T-cell (primary cell): ENCODE measurements around the gene HACD4. TPM values are rescaled to one million over a fixed set of nuclear protein-coding genes. Genes with fewer than 3 reads are reported as not detected.
"Not testable (repeated sequence)": the region's sequence is repeated elsewhere in the genome, so short reads cannot be mapped to it uniquely, and the experiment has no call there.

Source experiments
- ATAC-seq, 4 experiments: fragments of 200-7000 bp in 3 of 4; fragments of 150-1000 bp in 1 of 4; cut with Tn5 transposase; replicated peaks in 1 of 4; 1 replicate in 3 of 4; 2 replicates in 1 of 4; pipeline ENCODE4 v1.10.0; 2021; ENCODE audit warnings: moderate library complexity in 3 of 4, mild to moderate bottlenecking in 2 of 4, moderate number of reproducible peaks in 1 of 4
- CTCF ChIA-PET, 2 donors: fragments of 300-600 bp; sonication (Branson Sonifier 250); formaldehyde crosslinking; loops; one replicate each; lab custom pipeline; 2022; ENCODE audit warnings: antibody characterized with exemption in 2 of 2; lab: Charles Lee
- POLR2A ChIA-PET, 2 donors: fragments of 300-600 bp; sonication (Branson Sonifier 250); formaldehyde crosslinking; loops; one replicate each; lab custom pipeline; 2022; ENCODE audit warnings: antibody characterized with exemption in 2 of 2; lab: Charles Lee
- DNase-seq, 35 experiments: peaks; one replicate each; pipeline versions ENCODE4 v3.0.0 to v3.0.0-alpha.2; 2013 to 2023
- H3K27ac ChIP-seq: one replicate; pipeline ENCODE4 v1.5.1; 2013; ENCODE audit warnings: low read length
- H3K27me3 ChIP-seq, 2 experiments: replicated peaks in 1 of 2; 1 replicate in 1 of 2; 2 replicates in 1 of 2; pipeline versions ENCODE4 v1.6.1 to v1.7.0; 2013; ENCODE audit warnings: low read length in 1 of 2, mixed read lengths in 1 of 2; ENCODE audit not compliant: control insufficient read depth in 2 of 2, insufficient read depth in 2 of 2; ENCODE audit errors: extremely low read depth in 1 of 2
- H3K36me3 ChIP-seq, 2 donors: 1 replicate in 1 of 2; 2 replicates in 1 of 2; pipeline versions ENCODE4 v1.6.1 to v1.7.0; 2013; ENCODE audit warnings: low read length in 1 of 2; ENCODE audit not compliant: control insufficient read depth in 2 of 2, insufficient read depth in 1 of 2; ENCODE audit errors: extremely low read depth in 1 of 2
- H3K4me1 ChIP-seq, 2 experiments: 1 replicate in 1 of 2; 2 replicates in 1 of 2; pipeline versions ENCODE4 v1.6.1 to v1.7.0; 2013; ENCODE audit warnings: low read length in 2 of 2, mixed read lengths in 1 of 2; ENCODE audit not compliant: insufficient read depth in 2 of 2, control insufficient read depth in 1 of 2; ENCODE audit errors: extremely low read depth in 1 of 2
- H3K4me3 ChIP-seq, 2 donors: 1 replicate in 1 of 2; 2 replicates in 1 of 2; pipeline versions ENCODE4 v1.5.1 to v1.7.0; 2013; ENCODE audit warnings: mild to moderate bottlenecking in 2 of 2, low read length in 1 of 2, moderate library complexity in 1 of 2; ENCODE audit not compliant: control insufficient read depth in 1 of 2; ENCODE audit errors: extremely low read depth in 1 of 2
- H3K9me3 ChIP-seq: 2 replicates; pipeline ENCODE4 v1.7.0; 2013
- H3K27ac Mint-ChIP-seq, 2 donors: one replicate each; pipeline ENCODE4 v1.8.0; 2020 to 2021; ENCODE audit warnings: mild to moderate bottlenecking in 2 of 2, mixed read lengths in 2 of 2
- H3K27me3 Mint-ChIP-seq, 2 donors: one replicate each; pipeline ENCODE4 v1.8.0; 2021 to 2022; ENCODE audit warnings: mixed read lengths in 2 of 2
- H3K36me3 Mint-ChIP-seq: one replicate; pipeline ENCODE4 v1.8.0; 2021; ENCODE audit warnings: mixed read lengths
- H3K4me1 Mint-ChIP-seq, 3 donors: one replicate each; pipeline ENCODE4 v1.8.0; 2020 to 2022; ENCODE audit warnings: mixed read lengths in 3 of 3, mild to moderate bottlenecking in 1 of 3
- H3K4me3 Mint-ChIP-seq, 3 donors: one replicate each; pipeline ENCODE4 v1.8.0; 2020 to 2022; ENCODE audit warnings: mild to moderate bottlenecking in 3 of 3, mixed read lengths in 3 of 3, moderate library complexity in 3 of 3
- H3K9me3 Mint-ChIP-seq, 3 donors: one replicate each; pipeline ENCODE4 v1.8.0; 2020 to 2022; ENCODE audit warnings: mixed read lengths in 3 of 3
- WGBS: methylation state at CpG from one replicate; pipeline ENCODE4 v1.1.5; 2013; ENCODE audit warnings: missing lambda C conversion rate; ENCODE audit not compliant: insufficient coverage; 5-methylcytosine and 5-hydroxymethylcytosine counted together
- total RNA-seq, 35 experiments: library from RNA in 6 of 35; stranded (reverse) in 6 of 35; fragments of 120-200 nt in 1 of 35; gene quantifications; one replicate each; pipeline versions ENCODE4 v1.2.1 to v1.2.4 and lab custom pipeline; 2013 to 2026

Gene HACD4
- total RNA-seq, 5 donors from 2014 or later (not counting 1 experiment from before 2014, with no cell fraction given), result 8.9 to 11.8 (median 10.2) TPM

- ATAC-seq, result no peak
- peaks cover 68% of the 10 kb centered on the region for H3K36me3 Mint-ChIP-seq
- H3K4me1 Mint-ChIP-seq, result peaks cover 0 to 3% (median 0%) of the 10 kb centered on the region in 3 donors
- POLR2A ChIA-PET, result no interaction called here
- H3K27me3 Mint-ChIP-seq, result no peaks in the 10 kb centered on the region
- H3K27me3 ChIP-seq, result no peaks in the 10 kb centered on the region
- no peak overlapping the region for H3K4me3 ChIP-seq
- no peak for DNase-seq
- H3K9me3 Mint-ChIP-seq, result no peaks in the 10 kb centered on the region
- H3K27ac ChIP-seq, result no peak overlapping the region
- CTCF ChIA-PET, result no interaction called here
- peaks cover 5 to 16% of the 10 kb centered on the region in 2 donors for H3K36me3 ChIP-seq
- no peak overlapping the region for H3K27ac Mint-ChIP-seq
- 100% methylated on average over 3 of the region's 6 CpGs for WGBS
- H3K9me3 ChIP-seq, result no peaks in the 10 kb centered on the region
- H3K4me3 Mint-ChIP-seq, result no peak overlapping the region
- no peaks in the 10 kb centered on the region for H3K4me1 ChIP-seq
Measured at GRCh38 chr9:20985851-20986600, 45.4 kb downstream of the HACD4 start.

- H3K27me3 Mint-ChIP-seq, result no peaks in the 10 kb centered on the region
- peaks cover 0 to 4% (median 0%) of the 10 kb centered on the region in 3 donors for H3K4me1 Mint-ChIP-seq
- DNase-seq (no peak), ATAC-seq (no peak)
- WGBS, result 100% methylated on average over 1 of the region's 3 CpGs
- Histone ChIP-seq H3K4me3 (no peak overlapping the region), H3K27ac (no peak overlapping the region), H3K9me3 (no peaks in the 10 kb centered on the region), H3K36me3 (peaks cover 0 to 10% of the 10 kb centered on the region in 2 donors), H3K4me1 (no peaks in the 10 kb centered on the region), H3K27me3 (no peaks in the 10 kb centered on the region)
- no peak overlapping the region for H3K27ac Mint-ChIP-seq
- no peak overlapping the region for H3K4me3 Mint-ChIP-seq
- POLR2A ChIA-PET, result no interaction called here
- H3K9me3 Mint-ChIP-seq, result no peaks in the 10 kb centered on the region
- CTCF ChIA-PET, result no interaction called here
- H3K36me3 Mint-ChIP-seq, result peaks cover 61% of the 10 kb centered on the region
Measured at GRCh38 chr9:20984506-20984905, 46.9 kb downstream of the HACD4 start.

GRCh38 chr9:20981486-20981885 is 50.0 kb downstream of the HACD4 start:
- Mint-ChIP-seq H3K27me3 (no peaks in the 10 kb centered on the region), H3K4me3 (no peak overlapping the region), H3K4me1 (peaks cover 0 to 4% (median 0%) of the 10 kb centered on the region in 3 donors), H3K27ac (no peak overlapping the region), H3K9me3 (no peaks in the 10 kb centered on the region), H3K36me3 (peaks cover 60% of the 10 kb centered on the region)
- POLR2A ChIA-PET, result interaction anchor here in 1 of 2 donors (0.5 kb wide), 1 partner anchor 1399 kb away, joined by 3 read pairs; no protein-coding TSS in a partner anchor
- peaks cover 0 to 13% of the 10 kb centered on the region in 2 donors for H3K36me3 ChIP-seq
- H3K27ac ChIP-seq, result no peak overlapping the region
- no peaks in the 10 kb centered on the region for H3K9me3 ChIP-seq
- no CpG with 5 or more reads among the region's 2 CpGs for WGBS
- CTCF ChIA-PET, result no interaction called here
- no peak for ATAC-seq
- H3K27me3 ChIP-seq, result no peaks in the 10 kb centered on the region
- no peak overlapping the region for H3K4me3 ChIP-seq
- H3K4me1 ChIP-seq, result no peaks in the 10 kb centered on the region
- DNase-seq, result no peak

- 100% methylated on average over 1 of the region's 3 CpGs for WGBS
- H3K4me1 ChIP-seq, result no peaks in the 10 kb centered on the region
- H3K36me3 ChIP-seq, result peaks cover 0 to 16% of the 10 kb centered on the region in 2 donors
- peaks cover 58% of the 10 kb centered on the region for H3K36me3 Mint-ChIP-seq
- no peaks in the 10 kb centered on the region for H3K9me3 Mint-ChIP-seq
- no peak overlapping the region for H3K4me3 Mint-ChIP-seq
- DNase-seq (no peak), ATAC-seq (no peak)
- ChIA-PET POLR2A (interaction anchor here in 1 of 2 donors (0.5 to 0.8 kb wide), 2 partner anchors 9 to 1399 kb away, joined by 3 read pairs; no protein-coding TSS in a partner anchor), CTCF (no interaction called here)
- H3K27me3 ChIP-seq, result no peaks in the 10 kb centered on the region
- no peak overlapping the region for H3K4me3 ChIP-seq
- H3K9me3 ChIP-seq, result no peaks in the 10 kb centered on the region
- no peak overlapping the region for H3K27ac ChIP-seq
- no peaks in the 10 kb centered on the region for H3K27me3 Mint-ChIP-seq
- no peak overlapping the region for H3K27ac Mint-ChIP-seq
- peaks cover 0 to 4% (median 0%) of the 10 kb centered on the region in 3 donors for H3K4me1 Mint-ChIP-seq
Measured at GRCh38 chr9:20980832-20981455, 50.5 kb downstream of the HACD4 start.

GRCh38 chr9:20978249-20978648 is 53.2 kb downstream of the HACD4 start:
- no peak overlapping the region for H3K4me3 Mint-ChIP-seq
- H3K4me1 ChIP-seq, result no peaks in the 10 kb centered on the region
- POLR2A ChIA-PET, result no interaction called here

GRCh38 chr9:20974191-20974938 is 57.1 kb downstream of the HACD4 start:
- H3K4me1 ChIP-seq, POLR2A ChIA-PET, DNase-seq, CTCF ChIA-PET, H3K4me1 Mint-ChIP-seq, ATAC-seq, H3K27ac ChIP-seq, H3K27me3 ChIP-seq, H3K27ac Mint-ChIP-seq, H3K9me3 ChIP-seq, H3K9me3 Mint-ChIP-seq, H3K4me3 Mint-ChIP-seq, H3K4me3 ChIP-seq, H3K27me3 Mint-ChIP-seq, H3K36me3 ChIP-seq: not testable (repeated sequence)
- 66% methylated on average over 2 of the region's 2 CpGs for WGBS
- peaks cover 49% of the 10 kb centered on the region for H3K36me3 Mint-ChIP-seq

More at GRCh38 chr9:20978249-20978648, 53.2 kb downstream of the HACD4 start:
- H3K27ac Mint-ChIP-seq, result no peak overlapping the region
- no peaks in the 10 kb centered on the region for H3K27me3 Mint-ChIP-seq
- H3K4me1 Mint-ChIP-seq, result peaks cover 0 to 4% (median 0%) of the 10 kb centered on the region in 3 donors
- CTCF ChIA-PET, result no interaction called here
- Histone ChIP-seq H3K4me3 (no peak overlapping the region), H3K9me3 (no peaks in the 10 kb centered on the region), H3K27ac (no peak overlapping the region), H3K36me3 (peaks cover 0 to 13% of the 10 kb centered on the region in 2 donors), H3K27me3 (no peaks in the 10 kb centered on the region)
- H3K9me3 Mint-ChIP-seq, result no peaks in the 10 kb centered on the region
- DNase-seq (no peak), ATAC-seq (no peak)
- H3K36me3 Mint-ChIP-seq, result peaks cover 62% of the 10 kb centered on the region
- WGBS, result no CpG with 5 or more reads among the region's 2 CpGs
